Activated T-helper 1 cell treated with anti-CD3 and anti-CD28 coated beads, Interleukin-12 subunit alpha, Interleukin-12 subunit beta, Interleukin-2, Interleukin-4 antibody, amounts not matched to agents 30 ng/mL and 10 ng/mL and 1 ng/mL, durations not matched to agents 14 hours and 24 hours and 36 hours (primary cell): Measurements from ENCODE around the gene ABCC1. TPM values are rescaled to one million over a fixed set of nuclear protein-coding genes. Genes with fewer than 3 reads are reported as not detected.
"Not testable (repeated sequence)": the region's sequence is repeated elsewhere in the genome, so short reads cannot be mapped to it uniquely, and the experiment has no call there.

ENCODE experiments used
- DNase-seq: peaks from one replicate; pipeline ENCODE4 v3.0.0; 2021; ENCODE audit warnings: low spot score
- H3K27ac Mint-ChIP-seq: one replicate; pipeline ENCODE4 v1.8.0; 2021; ENCODE audit warnings: mild to moderate bottlenecking, mixed read lengths
- H3K27me3 Mint-ChIP-seq: one replicate; pipeline ENCODE4 v1.8.0; 2022; ENCODE audit warnings: mild to moderate bottlenecking, moderate library complexity, mixed read lengths; ENCODE audit not compliant: insufficient read depth
- H3K36me3 Mint-ChIP-seq: one replicate; pipeline ENCODE4 v1.8.0; 2021; ENCODE audit warnings: low read depth, mixed read lengths
- H3K4me1 Mint-ChIP-seq: one replicate; pipeline ENCODE4 v1.8.0; 2021; ENCODE audit warnings: low read depth, mixed read lengths
- H3K4me3 Mint-ChIP-seq: one replicate; pipeline ENCODE4 v1.8.0; 2021; ENCODE audit warnings: mild to moderate bottlenecking, moderate library complexity, mixed read lengths
- H3K9me3 Mint-ChIP-seq: one replicate; pipeline ENCODE4 v1.8.0; 2021; ENCODE audit warnings: mixed read lengths
- intact Hi-C: fragments of 100-400 bp; cut with micrococcal nuclease; formaldehyde crosslinking; loops from one replicate; pipeline ENCODE4 v1.15.1; 2024
- total RNA-seq: library from RNA; stranded (reverse); gene quantifications from 2 replicates; pipeline ENCODE4 v1.2.3, GENCODE V29; 2022

Gene ABCC1
- total RNA-seq: 102 and 108 TPM in 2 replicates

GRCh38 chr16:15949210-15950160, at the start of gene ABCC1:
Gene ABCC1 (plus strand): TSS chr16:15949616. CDS start chr16:15949752, 136 bp downstream.
- peak; percentile 34 for DNase-seq
- peaks cover 2% of the 10 kb centered on the region for H3K27me3 Mint-ChIP-seq
- peak within 1 kb of the TSS; percentile 100 for H3K27ac Mint-ChIP-seq
- H3K4me3 Mint-ChIP-seq: peak within 1 kb of the TSS; percentile 99
- H3K9me3 Mint-ChIP-seq: no peaks in the 10 kb centered on the region
- peaks cover 62% of the 10 kb centered on the region for H3K4me1 Mint-ChIP-seq
- H3K36me3 Mint-ChIP-seq: peaks cover 21% of the 10 kb centered on the region
- intact Hi-C loops: loop anchor here (1.0 to 2.0 kb wide), 6 partner anchors 12 to 177 kb away; partner anchors contain the start of gene CEP20

DNA sequence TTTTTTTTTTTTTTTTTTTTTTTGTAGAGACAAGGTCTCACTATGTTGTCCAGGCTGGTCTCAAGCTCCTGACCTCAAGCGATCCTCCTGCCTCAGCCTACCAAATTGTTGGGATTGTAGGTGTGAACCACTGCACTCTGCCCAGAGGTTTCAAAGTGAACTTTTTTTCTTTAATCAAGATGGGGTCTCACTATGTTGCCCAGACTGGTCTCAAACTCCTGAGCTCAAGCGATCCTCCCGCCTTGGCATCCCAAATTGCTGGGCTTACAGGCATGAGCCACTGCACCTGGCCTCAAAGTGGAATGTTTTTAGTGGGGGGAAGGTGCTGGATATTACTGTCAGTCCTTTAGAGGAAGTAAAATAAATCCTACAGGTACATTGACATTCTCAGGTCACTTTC, 49.1 kb upstream of the ABCC1 start:
- peaks cover 33% of the 10 kb centered on the region for H3K4me1 Mint-ChIP-seq
- H3K36me3 Mint-ChIP-seq: no peaks in the 10 kb centered on the region
- peaks cover 4% of the 10 kb centered on the region for H3K27me3 Mint-ChIP-seq
- no peak overlapping the region for H3K4me3 Mint-ChIP-seq
- intact Hi-C loops: no loop called here
- H3K9me3 Mint-ChIP-seq: no peaks in the 10 kb centered on the region
- DNase-seq: no peak
- H3K27ac Mint-ChIP-seq: no peak overlapping the region

GRCh38 chr16:15900901-15901500, 48.4 kb upstream of the ABCC1 start:
- no peaks in the 10 kb centered on the region for H3K9me3 Mint-ChIP-seq
- H3K4me3 Mint-ChIP-seq: no peak overlapping the region
- H3K27ac Mint-ChIP-seq: no peak overlapping the region
- intact Hi-C loops: no loop called here
- peaks cover 33% of the 10 kb centered on the region for H3K4me1 Mint-ChIP-seq
- H3K27me3 Mint-ChIP-seq: peaks cover 4% of the 10 kb centered on the region
- no peaks in the 10 kb centered on the region for H3K36me3 Mint-ChIP-seq
- no peak for DNase-seq

DNA sequence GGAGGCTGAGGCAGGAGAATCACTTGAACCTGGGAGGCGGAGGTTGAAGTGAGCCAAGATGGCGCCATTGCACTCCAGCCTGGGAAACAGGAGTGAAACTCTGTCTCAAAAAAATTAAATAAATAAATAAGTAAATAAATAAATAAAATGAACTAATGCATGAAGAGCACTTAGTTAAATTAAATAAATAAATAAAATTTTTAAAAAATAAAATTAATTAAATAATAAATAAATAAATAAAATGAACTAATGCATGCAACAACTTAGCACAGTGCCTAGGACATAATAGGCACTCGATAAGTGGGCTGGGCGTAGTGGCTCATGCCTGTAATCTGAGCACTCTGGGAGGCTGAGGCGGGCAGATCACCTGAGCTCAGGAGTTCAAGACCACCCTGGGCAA, 45.5 kb upstream of the ABCC1 start:
- intact Hi-C loops: no loop called here
- H3K27ac Mint-ChIP-seq: no peak overlapping the region
- peaks cover 7% of the 10 kb centered on the region for H3K9me3 Mint-ChIP-seq
- H3K27me3 Mint-ChIP-seq: peaks cover 4% of the 10 kb centered on the region
- no peak for DNase-seq
- H3K36me3 Mint-ChIP-seq: peaks cover 2% of the 10 kb centered on the region
- H3K4me3 Mint-ChIP-seq: no peak overlapping the region
- peaks cover 21% of the 10 kb centered on the region for H3K4me1 Mint-ChIP-seq

- H3K36me3 Mint-ChIP-seq: peaks cover 4% of the 10 kb centered on the region
- intact Hi-C loops: no loop called here
- peaks cover 10% of the 10 kb centered on the region for H3K4me1 Mint-ChIP-seq
- H3K27ac Mint-ChIP-seq: no peak overlapping the region
- peaks cover 5% of the 10 kb centered on the region for H3K27me3 Mint-ChIP-seq
- H3K9me3 Mint-ChIP-seq: peaks cover 7% of the 10 kb centered on the region
- DNase-seq: no peak
- H3K4me3 Mint-ChIP-seq: no peak overlapping the region
Observed at GRCh38 chr16:15906439-15906838, 43.0 kb upstream of the ABCC1 start.

DNA sequence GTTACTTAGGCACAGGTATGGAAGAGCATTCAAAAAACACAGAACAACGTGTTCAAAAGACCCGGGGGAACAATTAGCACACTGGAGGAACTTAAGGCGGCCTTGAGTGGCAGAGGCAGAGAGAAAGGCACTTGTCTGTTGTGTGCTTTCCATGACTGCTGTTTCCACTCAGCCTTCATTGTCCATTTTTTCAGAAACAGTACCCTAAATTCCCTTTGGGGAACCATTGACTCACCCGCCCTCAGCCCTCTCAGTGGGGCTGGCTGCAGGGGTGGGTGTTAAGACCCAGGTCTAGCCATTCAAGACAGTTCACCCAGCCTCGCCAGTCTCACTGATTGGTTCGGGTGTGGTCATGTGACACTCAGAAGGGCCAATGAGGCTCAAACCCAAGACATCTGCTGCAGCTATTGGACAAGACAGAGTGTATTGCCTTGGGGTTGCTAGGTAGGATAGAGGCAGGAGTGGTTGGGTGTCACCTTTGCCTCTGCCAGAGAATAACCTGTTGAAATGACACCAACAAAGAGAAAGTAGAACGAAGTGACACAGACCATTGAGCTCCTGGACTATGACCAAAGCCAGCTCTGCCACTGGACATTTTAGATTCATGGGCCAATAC, 41.4 kb upstream of the ABCC1 start:
- Mint-ChIP-seq H3K4me3 (no peak overlapping the region), H3K27ac (peak overlapping the region; percentile 36)

DNA sequence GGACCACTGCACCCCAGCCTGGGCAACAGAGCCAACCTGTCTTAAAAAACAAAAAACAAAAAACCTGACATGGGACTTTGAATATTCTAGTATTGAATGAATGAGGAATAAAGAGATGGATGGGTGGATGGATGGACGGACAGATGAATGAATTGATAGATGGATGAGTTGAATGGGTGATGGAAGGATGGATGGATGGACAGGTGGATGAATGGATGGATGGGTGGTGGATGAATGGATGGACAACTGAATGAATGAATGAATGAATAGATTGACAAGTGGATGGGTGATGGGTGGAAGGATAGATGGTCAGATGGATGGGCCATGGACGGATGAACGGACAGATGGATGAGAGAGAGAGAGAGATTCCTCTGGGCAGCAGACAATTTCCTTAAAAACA, 38.2 kb upstream of the ABCC1 start:
- intact Hi-C loops: no loop called here
- peaks cover 10% of the 10 kb centered on the region for H3K9me3 Mint-ChIP-seq
- H3K4me3 Mint-ChIP-seq: no peak overlapping the region
- no peak overlapping the region for H3K27ac Mint-ChIP-seq
- peaks cover 10% of the 10 kb centered on the region for H3K36me3 Mint-ChIP-seq
- no peak for DNase-seq
- H3K27me3 Mint-ChIP-seq: peaks cover 2% of the 10 kb centered on the region
- H3K4me1 Mint-ChIP-seq: peaks cover 24% of the 10 kb centered on the region

More for the DNA sequence above, 41.4 kb upstream of the ABCC1 start:
- peak; percentile 5 for DNase-seq
- Mint-ChIP-seq H3K27me3 (peaks cover 3% of the 10 kb centered on the region), H3K36me3 (peaks cover 6% of the 10 kb centered on the region), H3K9me3 (peaks cover 7% of the 10 kb centered on the region), H3K4me1 (peaks cover 21% of the 10 kb centered on the region)
- intact Hi-C loops: loop anchor here (1.0 kb wide), 1 partner anchor 11 kb away; no protein-coding TSS in a partner anchor

- intact Hi-C loops: loop anchor here (2.0 kb wide), 1 partner anchor 14 kb away; no protein-coding TSS in a partner anchor
- peak overlapping the region; percentile 77 for H3K27ac Mint-ChIP-seq
- DNase-seq: no peak
- H3K27me3 Mint-ChIP-seq: peaks cover 2% of the 10 kb centered on the region
- H3K4me3 Mint-ChIP-seq: no peak overlapping the region
- H3K4me1 Mint-ChIP-seq: peaks cover 17% of the 10 kb centered on the region
- H3K36me3 Mint-ChIP-seq: peaks cover 9% of the 10 kb centered on the region
- peaks cover 4% of the 10 kb centered on the region for H3K9me3 Mint-ChIP-seq
Observed at GRCh38 chr16:15913046-15913698, 36.2 kb upstream of the ABCC1 start.

GRCh38 chr16:15915555-15916081, 33.8 kb upstream of the ABCC1 start:
- intact Hi-C loops: no loop called here
- Mint-ChIP-seq H3K27me3 (no peaks in the 10 kb centered on the region), H3K4me1 (peaks cover 14% of the 10 kb centered on the region), H3K36me3 (peaks cover 9% of the 10 kb centered on the region), H3K4me3 (no peak overlapping the region), H3K9me3 (peaks cover 4% of the 10 kb centered on the region), H3K27ac (no peak overlapping the region)
- no peak for DNase-seq

DNA sequence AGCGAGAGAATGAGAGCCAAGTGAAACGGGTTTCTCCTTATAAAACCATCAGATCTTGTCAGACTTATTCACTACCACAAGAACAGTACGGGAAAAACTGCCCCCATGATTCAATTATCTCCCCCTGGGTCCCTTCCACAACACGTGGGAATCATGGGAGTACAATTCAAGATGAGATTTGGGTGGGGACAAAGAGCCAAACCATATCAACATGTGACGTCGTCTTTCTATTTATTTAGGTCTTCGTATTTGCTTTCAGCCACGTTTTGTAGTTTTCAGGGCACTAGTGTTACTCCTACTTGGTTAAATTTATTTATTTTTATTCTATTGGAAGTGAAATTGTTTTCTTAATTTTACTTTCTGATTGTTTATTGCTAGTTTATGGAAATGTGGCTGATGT, 33.1 kb upstream of the ABCC1 start:
- H3K36me3 Mint-ChIP-seq: peaks cover 7% of the 10 kb centered on the region
- H3K27me3 Mint-ChIP-seq: no peaks in the 10 kb centered on the region
- intact Hi-C loops: no loop called here
- no peak overlapping the region for H3K27ac Mint-ChIP-seq
- DNase-seq: no peak
- peaks cover 4% of the 10 kb centered on the region for H3K9me3 Mint-ChIP-seq
- peaks cover 14% of the 10 kb centered on the region for H3K4me1 Mint-ChIP-seq
- H3K4me3 Mint-ChIP-seq: no peak overlapping the region

DNA sequence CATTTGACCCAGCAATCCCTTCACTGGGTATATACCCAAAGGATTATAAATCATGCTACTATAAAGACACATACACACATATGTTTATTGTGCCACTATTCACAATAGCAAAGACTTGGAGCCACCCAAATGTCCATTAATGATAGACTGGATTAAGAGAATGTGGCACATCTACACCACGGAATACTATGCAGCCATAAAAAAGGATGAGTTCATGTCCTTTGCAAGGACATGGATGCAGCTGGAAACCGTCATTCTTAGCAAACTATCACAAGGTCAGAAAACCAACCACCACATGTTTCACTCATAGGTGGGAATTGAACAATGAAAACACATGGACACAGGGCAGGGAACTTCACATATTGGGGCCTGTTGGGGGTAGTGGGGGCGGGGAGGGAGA, 31.1 kb upstream of the ABCC1 start:
- H3K36me3 Mint-ChIP-seq, H3K27me3 Mint-ChIP-seq, H3K9me3 Mint-ChIP-seq, H3K4me1 Mint-ChIP-seq, H3K27ac Mint-ChIP-seq, intact Hi-C loops, H3K4me3 Mint-ChIP-seq, DNase-seq: not testable (repeated sequence)

DNA sequence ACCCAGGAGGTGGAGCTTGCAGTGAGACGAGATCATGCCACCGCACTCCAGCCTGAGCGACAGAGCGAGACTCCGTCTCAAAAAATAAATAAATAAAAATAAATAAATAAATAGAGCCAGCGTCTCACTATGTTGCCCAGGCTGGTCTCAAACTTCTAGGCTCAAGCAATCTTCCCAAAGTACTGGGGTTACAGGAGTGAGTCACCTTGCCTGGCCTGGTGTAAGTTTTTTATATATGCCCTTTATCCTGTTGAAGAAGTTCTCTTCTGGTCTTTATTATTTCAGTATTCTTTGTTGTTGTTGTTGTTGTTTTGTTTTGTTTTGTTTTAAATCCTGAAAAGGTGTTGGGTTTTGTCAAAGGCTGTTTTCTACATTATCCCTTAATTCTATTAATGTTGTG, 30.1 kb upstream of the ABCC1 start:
- DNase-seq: no peak
- H3K27ac Mint-ChIP-seq: no peak overlapping the region
- H3K36me3 Mint-ChIP-seq: peaks cover 5% of the 10 kb centered on the region
- peaks cover 4% of the 10 kb centered on the region for H3K9me3 Mint-ChIP-seq
- no peaks in the 10 kb centered on the region for H3K4me1 Mint-ChIP-seq
- intact Hi-C loops: no loop called here
- no peak overlapping the region for H3K4me3 Mint-ChIP-seq
- H3K27me3 Mint-ChIP-seq: no peaks in the 10 kb centered on the region
